ELF-1 (cell line): ENCODE measurements around the gene SPRYD7.
"Not testable (repeated sequence)": the region's sequence is repeated elsewhere in the genome, so short reads cannot be mapped to it uniquely, and the experiment has no call there.

Experiments used
- DNase-seq: peaks from one replicate; pipeline ENCODE4 v3.0.0-alpha.2; 2016; ENCODE audit warnings: low read depth, low spot score

SPRYD7 gene

GRCh38 chr13:49933511-49933910, 2.6 kb downstream of the SPRYD7 start:
- DNase-seq: no peak

- DNase-seq: no peak
These were observed 3.3 kb downstream of the SPRYD7 start for GRCh38 chr13:49932868-49933267.

GRCh38 chr13:49932066-49932465, 4.1 kb downstream of the SPRYD7 start:
- no peak for DNase-seq

GRCh38 chr13:49927755-49928154, 8.4 kb downstream of the SPRYD7 start:
- no peak for DNase-seq

- no peak for DNase-seq
These were observed 10.2 kb downstream of the SPRYD7 start for GRCh38 chr13:49925881-49926418.

- DNase-seq: no peak
These were observed 13.8 kb downstream of the SPRYD7 start for GRCh38 chr13:49922301-49922700.

- not testable (repeated sequence) for DNase-seq
These were observed 15.2 kb downstream of the SPRYD7 start for GRCh38 chr13:49920969-49921368.

- not testable (repeated sequence) for DNase-seq
These were observed 18.0 kb downstream of the SPRYD7 start for GRCh38 chr13:49918106-49918505.

- no peak for DNase-seq
These were observed 21.2 kb downstream of the SPRYD7 start for GRCh38 chr13:49914947-49915346.

GRCh38 chr13:49908637-49909036, 27.5 kb downstream of the SPRYD7 start:
- no peak for DNase-seq

- DNase-seq: no peak
These were observed 31.2 kb downstream of the SPRYD7 start for GRCh38 chr13:49904729-49905456.

- no peak for DNase-seq
These were observed 37.3 kb downstream of the SPRYD7 start for GRCh38 chr13:49898792-49899191.

GRCh38 chr13:49897713-49898112, 38.4 kb downstream of the SPRYD7 start:
- no peak for DNase-seq

- DNase-seq: no peak
These were observed 40.3 kb downstream of the SPRYD7 start for GRCh38 chr13:49895826-49896225.

GRCh38 chr13:49893591-49893990, 42.5 kb downstream of the SPRYD7 start:
- peak; percentile 21 for DNase-seq

- DNase-seq: no peak
These were observed 45.8 kb downstream of the SPRYD7 start for GRCh38 chr13:49890376-49890775.

- no peak for DNase-seq
These were observed 57.5 kb downstream of the SPRYD7 start for GRCh38 chr13:49878682-49879081.

- DNase-seq: no peak
These were observed 58.4 kb downstream of the SPRYD7 start for GRCh38 chr13:49877629-49878218.

- DNase-seq: no peak
These were observed 61.7 kb downstream of the SPRYD7 start for GRCh38 chr13:49874430-49874829.

- DNase-seq: peak; percentile 44
These were observed 66.6 kb downstream of the SPRYD7 start for GRCh38 chr13:49869519-49869918.

GRCh38 chr13:49867834-49868233, 68.3 kb downstream of the SPRYD7 start:
- no peak for DNase-seq

- DNase-seq: no peak
These were observed 70.9 kb downstream of the SPRYD7 start for GRCh38 chr13:49865218-49865617.

- no peak for DNase-seq
These were observed 71.6 kb downstream of the SPRYD7 start for GRCh38 chr13:49864509-49864908.
